Astrocyte of the cerebellum (primary cell): ENCODE measurements around the gene GABRB2.

Experiments
- DNase-seq: peaks from one replicate; pipeline ENCODE4 v3.0.0-alpha.2; 2011; ENCODE audit warnings: low read depth
- H3K4me3 ChIP-seq: 2 replicates; pipeline ENCODE4 v1.5.1; 2011; ENCODE audit warnings: mild to moderate bottlenecking, low read depth, low read length, moderate library complexity
- CTCF ChIP-seq: IDR thresholded peaks from 2 replicates; pipeline ENCODE4 v1.5.1; 2012; ENCODE audit warnings: low read length, low read depth, moderate library complexity, mild to moderate bottlenecking; ENCODE audit errors: missing control alignments
- in situ Hi-C: cut with HindIII; loops from 2 replicates; pipeline ENCODE4 v1.10.0; 2017; ENCODE audit warnings: low sequenced_read_pairs

Gene GABRB2

GRCh38 chr5:161400583-161400982 lies 145.9 kb downstream of the GABRB2 start:
- in situ Hi-C loops, result no loop called here
- no peak for TF ChIP-seq CTCF
- no peak overlapping the region for H3K4me3 ChIP-seq
- no peak for DNase-seq

GRCh38 chr5:161399996-161400562 lies 146.4 kb downstream of the GABRB2 start:
- in situ Hi-C loops, result no loop called here
- no peak for DNase-seq
- TF ChIP-seq CTCF, result no peak

GRCh38 chr5:161397448-161397847 lies 149.1 kb downstream of the GABRB2 start:
- no peak for DNase-seq
- in situ Hi-C loops, result no loop called here
- TF ChIP-seq CTCF, result no peak
- no peak overlapping the region for H3K4me3 ChIP-seq

More at GRCh38 chr5:161399996-161400562, 146.4 kb downstream of the GABRB2 start:
- no peak overlapping the region for H3K4me3 ChIP-seq

- no peak overlapping the region for H3K4me3 ChIP-seq
- no peak for TF ChIP-seq CTCF
- in situ Hi-C loops, result no loop called here
- no peak for DNase-seq
Measured at GRCh38 chr5:161396171-161396570, 150.4 kb downstream of the GABRB2 start.

- no peak for TF ChIP-seq CTCF
- in situ Hi-C loops, result no loop called here
- no peak overlapping the region for H3K4me3 ChIP-seq
- no peak for DNase-seq
Measured at GRCh38 chr5:161391724-161392123, 154.8 kb downstream of the GABRB2 start.

GRCh38 chr5:161391016-161391415 lies 155.5 kb downstream of the GABRB2 start:
- TF ChIP-seq CTCF, result no peak
- no peak overlapping the region for H3K4me3 ChIP-seq
- DNase-seq, result no peak
- in situ Hi-C loops, result no loop called here
